Trophoblast cell (in vitro differentiated cells and primary cell): ENCODE results near the gene PARP3.

Experiments
- DNase-seq, 2 donors: peaks; one replicate each; pipeline ENCODE4 v3.0.0-alpha.2; 2016
- H2AFZ ChIP-seq: 2 replicates; pipeline ENCODE4 v1.6.1; 2013; ENCODE audit warnings: low read length, moderate library complexity, mild to moderate bottlenecking; ENCODE audit not compliant: insufficient read depth, poor library complexity
- H2AK5ac ChIP-seq: 2 replicates; pipeline ENCODE4 v1.6.1; 2013; ENCODE audit warnings: mild to moderate bottlenecking, low read length
- H2BK120ac ChIP-seq: 2 replicates; pipeline ENCODE4 v1.6.1; 2013; ENCODE audit warnings: low read length, mild to moderate bottlenecking, moderate library complexity; ENCODE audit not compliant: insufficient read depth, poor library complexity
- H2BK12ac ChIP-seq: 2 replicates; pipeline ENCODE4 v1.6.1; 2013; ENCODE audit warnings: mild to moderate bottlenecking, low read length, moderate library complexity
- H2BK5ac ChIP-seq: 2 replicates; pipeline ENCODE4 v1.6.1; 2013; ENCODE audit warnings: low read length, low read depth, moderate library complexity, mild to moderate bottlenecking; ENCODE audit not compliant: poor library complexity
- H3K14ac ChIP-seq: 2 replicates; pipeline ENCODE4 v1.6.1; 2013; ENCODE audit warnings: mild to moderate bottlenecking, low read length
- H3K18ac ChIP-seq: 2 replicates; pipeline ENCODE4 v1.6.1; 2013; ENCODE audit warnings: mild to moderate bottlenecking, low read length
- H3K23ac ChIP-seq: 2 replicates; pipeline ENCODE4 v1.6.1; 2013; ENCODE audit warnings: low read length
- H3K27ac ChIP-seq: 2 replicates; pipeline ENCODE4 v1.5.1; 2013; ENCODE audit warnings: low read depth, mild to moderate bottlenecking, inconsistent platforms, low read length, moderate library complexity
- H3K27me3 ChIP-seq: 2 replicates; pipeline ENCODE4 v1.6.1; 2013; ENCODE audit warnings: inconsistent platforms, mild to moderate bottlenecking, low read length, moderate library complexity; ENCODE audit not compliant: insufficient read depth
- H3K36me3 ChIP-seq, 2 experiments: 1 replicate in 1 of 2; 2 replicates in 1 of 2; pipeline ENCODE4 v1.6.1; 2013; ENCODE audit warnings: low read length in 2 of 2, mild to moderate bottlenecking in 2 of 2, moderate library complexity in 1 of 2; ENCODE audit not compliant: insufficient read depth in 2 of 2, control insufficient read depth in 1 of 2
- H3K4ac ChIP-seq: 2 replicates; pipeline ENCODE4 v1.6.1; 2013; ENCODE audit warnings: low read depth, mild to moderate bottlenecking, low read length, moderate library complexity
- H3K4me1 ChIP-seq, 2 experiments: 1 replicate in 1 of 2; 2 replicates in 1 of 2; pipeline ENCODE4 v1.6.1; 2013; ENCODE audit warnings: low read length in 2 of 2, mild to moderate bottlenecking in 2 of 2, moderate library complexity in 1 of 2; ENCODE audit not compliant: insufficient read depth in 2 of 2, control insufficient read depth in 1 of 2
- H3K4me2 ChIP-seq: 2 replicates; pipeline ENCODE4 v1.6.1; 2013; ENCODE audit warnings: inconsistent platforms, mild to moderate bottlenecking, low read length, moderate library complexity
- H3K4me3 ChIP-seq: 2 replicates; pipeline ENCODE4 v1.5.1; 2013; ENCODE audit warnings: mild to moderate bottlenecking, low read depth, low read length, inconsistent platforms
- H3K79me1 ChIP-seq: one replicate; pipeline ENCODE4 v1.6.1; 2013; ENCODE audit warnings: low read length
- H3K79me2 ChIP-seq: 2 replicates; pipeline ENCODE4 v1.6.1; 2013; ENCODE audit warnings: low read length, mild to moderate bottlenecking; ENCODE audit not compliant: control insufficient read depth, insufficient read depth, poor library complexity
- H3K9ac ChIP-seq: 2 replicates; pipeline ENCODE4 v1.6.1; 2013; ENCODE audit warnings: mild to moderate bottlenecking, low read length
- H3K9me3 ChIP-seq: 2 replicates; pipeline ENCODE4 v1.6.1; 2013; ENCODE audit warnings: low read depth, mild to moderate bottlenecking, control low read depth, inconsistent platforms, low read length; ENCODE audit not compliant: insufficient read depth
- H4K12ac ChIP-seq: 2 replicates; pipeline ENCODE4 v1.6.1; 2013; ENCODE audit warnings: low read depth, mild to moderate bottlenecking, low read length, moderate library complexity
- H4K8ac ChIP-seq: 2 replicates; pipeline ENCODE4 v1.6.1; 2013; ENCODE audit warnings: low read depth, mild to moderate bottlenecking, low read length, moderate library complexity
- H4K91ac ChIP-seq: one replicate; pipeline ENCODE4 v1.6.1; 2013; ENCODE audit warnings: low read depth, mild to moderate bottlenecking, low read length, moderate library complexity
- WGBS: extraction: QIAGEN DNeasy Blood & Tissue Kit; methylation state at CpG from one replicate; pipeline ENCODE4 v1.1.7; 2013; ENCODE audit warnings: missing lambda C conversion rate; ENCODE audit not compliant: insufficient read length, insufficient coverage; ENCODE audit errors: extremely low coverage; 5-methylcytosine and 5-hydroxymethylcytosine counted together

The PARP3 gene

GRCh38 chr3:51931756-51932155 lies 10.4 kb upstream of the PARP3 start:
- H3K18ac ChIP-seq, result no peak overlapping the region
- no peak overlapping the region for H2AK5ac ChIP-seq
- no CpG with 5 or more reads among the region's 6 CpGs for WGBS
- H2BK12ac ChIP-seq, result no peak overlapping the region
- H2BK5ac ChIP-seq, result no peak overlapping the region
- no peaks in the 10 kb centered on the region for H3K4me1 ChIP-seq
- H3K36me3 ChIP-seq, result peaks cover 36 to 39% of the 10 kb centered on the region in 2 experiments
- DNase-seq, result no peak
- no peaks in the 10 kb centered on the region for H3K79me1 ChIP-seq
- H3K4ac ChIP-seq, result no peak overlapping the region
- no peak overlapping the region for H3K4me3 ChIP-seq
- H3K9me3 ChIP-seq, result peaks cover 2% of the 10 kb centered on the region
- no peak overlapping the region for H3K27ac ChIP-seq
- H3K9ac ChIP-seq, result no peak overlapping the region
- no peak overlapping the region for H4K12ac ChIP-seq
- H3K23ac ChIP-seq, result no peak overlapping the region
- H3K14ac ChIP-seq, result no peak overlapping the region
- H2BK120ac ChIP-seq, result no peak overlapping the region
- no peaks in the 10 kb centered on the region for H3K27me3 ChIP-seq
- no peak overlapping the region for H4K91ac ChIP-seq
- no peak overlapping the region for H3K4me2 ChIP-seq
- no peaks in the 10 kb centered on the region for H3K79me2 ChIP-seq
- H4K8ac ChIP-seq, result no peak overlapping the region
- H2AFZ ChIP-seq, result no peak overlapping the region

- Histone ChIP-seq H3K79me1 (no peaks in the 10 kb centered on the region), H2BK120ac (no peak overlapping the region), H3K27ac (no peak overlapping the region), H3K4me3 (no peak overlapping the region), H3K27me3 (no peaks in the 10 kb centered on the region), H3K4me2 (no peak overlapping the region), H2BK12ac (no peak overlapping the region), H3K14ac (no peak overlapping the region), H3K9me3 (peaks cover 2% of the 10 kb centered on the region), H3K4me1 (no peaks in the 10 kb centered on the region), H3K9ac (no peak overlapping the region), H2BK5ac (no peak overlapping the region), H4K91ac (no peak overlapping the region), H2AK5ac (no peak overlapping the region), H3K4ac (no peak overlapping the region), H2AFZ (no peak overlapping the region), H3K18ac (no peak overlapping the region), H3K36me3 (peaks cover 45 to 48% of the 10 kb centered on the region in 2 experiments), H3K79me2 (no peaks in the 10 kb centered on the region), H3K23ac (no peak overlapping the region), H4K12ac (no peak overlapping the region), H4K8ac (no peak overlapping the region)
- WGBS, result no CpG with 5 or more reads among the region's 15 CpGs
- DNase-seq, result no peak
Observed at GRCh38 chr3:51932471-51933370, 9.4 kb upstream of the PARP3 start.

- no peak overlapping the region for H3K4me2 ChIP-seq
- H3K36me3 ChIP-seq, result peaks cover 48 to 52% of the 10 kb centered on the region in 2 experiments
- DNase-seq, result no peak
- no peak overlapping the region for H2BK5ac ChIP-seq
- H3K23ac ChIP-seq, result no peak overlapping the region
- no peak overlapping the region for H3K9ac ChIP-seq
- no peak overlapping the region for H3K18ac ChIP-seq
- peaks cover 2% of the 10 kb centered on the region for H3K9me3 ChIP-seq
- H3K79me2 ChIP-seq, result no peaks in the 10 kb centered on the region
- H2AFZ ChIP-seq, result no peak overlapping the region
- H3K4ac ChIP-seq, result no peak overlapping the region
- H3K79me1 ChIP-seq, result no peaks in the 10 kb centered on the region
- H4K91ac ChIP-seq, result no peak overlapping the region
- no peaks in the 10 kb centered on the region for H3K4me1 ChIP-seq
- H3K27ac ChIP-seq, result no peak overlapping the region
- H2AK5ac ChIP-seq, result no peak overlapping the region
- no peak overlapping the region for H4K8ac ChIP-seq
- no CpG with 5 or more reads among the region's 13 CpGs for WGBS
- H2BK120ac ChIP-seq, result no peak overlapping the region
- no peak overlapping the region for H3K4me3 ChIP-seq
- no peak overlapping the region for H3K14ac ChIP-seq
- no peaks in the 10 kb centered on the region for H3K27me3 ChIP-seq
- H2BK12ac ChIP-seq, result no peak overlapping the region
- H4K12ac ChIP-seq, result no peak overlapping the region
Observed at GRCh38 chr3:51933471-51934138, 8.6 kb upstream of the PARP3 start.

- Histone ChIP-seq H4K91ac (no peak overlapping the region), H3K4ac (no peak overlapping the region), H2AFZ (no peak overlapping the region), H4K8ac (no peak overlapping the region), H3K79me1 (no peaks in the 10 kb centered on the region), H3K36me3 (peaks cover 51 to 55% of the 10 kb centered on the region in 2 experiments), H3K4me3 (no peak overlapping the region), H3K9me3 (peaks cover 2% of the 10 kb centered on the region), H2BK5ac (no peak overlapping the region), H2BK12ac (no peak overlapping the region), H3K4me1 (no peaks in the 10 kb centered on the region), H3K14ac (no peak overlapping the region), H3K23ac (no peak overlapping the region), H4K12ac (no peak overlapping the region), H2AK5ac (no peak overlapping the region), H2BK120ac (no peak overlapping the region), H3K79me2 (no peaks in the 10 kb centered on the region), H3K27me3 (no peaks in the 10 kb centered on the region), H3K4me2 (no peak overlapping the region), H3K27ac (no peak overlapping the region), H3K9ac (no peak overlapping the region), H3K18ac (no peak overlapping the region)
- no CpG with 5 or more reads among the region's 11 CpGs for WGBS
- no peak for DNase-seq
Observed at GRCh38 chr3:51934139-51934850, 7.9 kb upstream of the PARP3 start.
